Ramos (cell line): ENCODE measurements around the gene EXOC4.
"Not testable (repeated sequence)": the region's sequence is repeated elsewhere in the genome, so short reads cannot be mapped to it uniquely, and the experiment has no call there.

Experiments used
- in situ Hi-C: fragments of 300-500 bp; cut with MboI; formaldehyde crosslinking; loops from one replicate; pipeline ENCODE4 v1.14.3; 2022; ENCODE audit warnings: low sequenced_read_pairs; ENCODE audit not compliant: unreplicated experiment

Gene EXOC4

GRCh38 chr7:133274265-133274664 lies 21.4 kb downstream of the EXOC4 start:
- in situ Hi-C loops, result no loop called here

DNA sequence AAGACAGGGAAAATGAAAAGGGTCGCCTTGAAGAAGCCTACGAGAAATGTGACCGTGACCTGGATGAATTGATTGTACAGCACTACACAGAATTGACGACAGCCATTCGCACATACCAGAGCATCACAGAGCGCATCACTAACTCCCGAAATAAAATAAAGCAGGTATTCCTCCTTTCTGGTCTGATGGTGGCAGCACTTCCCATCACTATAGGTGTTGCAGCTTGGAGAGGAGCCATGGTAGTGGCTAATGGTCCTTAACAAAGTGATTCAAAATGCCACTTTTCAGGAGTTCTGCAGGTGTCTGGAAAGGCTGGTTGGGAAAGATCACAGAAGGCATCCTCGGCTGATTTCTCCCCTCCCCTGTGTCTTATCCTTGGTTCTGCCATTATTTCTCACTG lies 22.1 kb downstream of the EXOC4 start:
- in situ Hi-C loops, result no loop called here

- in situ Hi-C loops, result no loop called here
Observed at GRCh38 chr7:133275446-133276095, 22.7 kb downstream of the EXOC4 start.

GRCh38 chr7:133278975-133279374 lies 26.1 kb downstream of the EXOC4 start:
- in situ Hi-C loops, result not testable (repeated sequence)

DNA sequence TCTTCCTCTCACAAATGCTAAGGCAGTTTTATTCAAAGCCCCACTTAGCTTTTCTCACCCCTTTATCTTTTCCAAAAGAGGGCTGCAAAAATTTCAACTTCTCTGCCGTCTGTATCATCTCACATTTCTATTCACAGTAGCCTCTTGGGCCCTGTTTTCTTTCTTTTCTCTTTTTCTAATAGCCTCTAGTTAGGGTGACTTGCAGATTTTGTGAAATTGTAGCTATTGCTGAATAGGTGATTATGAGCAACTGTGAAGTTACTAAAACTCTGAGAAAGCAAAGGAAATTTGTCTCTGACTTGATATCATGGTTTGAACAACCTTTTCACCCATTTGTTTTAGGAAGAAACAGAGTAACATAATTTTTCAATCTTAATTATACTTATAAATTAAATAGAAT lies 29.2 kb downstream of the EXOC4 start:
- in situ Hi-C loops, result no loop called here

DNA sequence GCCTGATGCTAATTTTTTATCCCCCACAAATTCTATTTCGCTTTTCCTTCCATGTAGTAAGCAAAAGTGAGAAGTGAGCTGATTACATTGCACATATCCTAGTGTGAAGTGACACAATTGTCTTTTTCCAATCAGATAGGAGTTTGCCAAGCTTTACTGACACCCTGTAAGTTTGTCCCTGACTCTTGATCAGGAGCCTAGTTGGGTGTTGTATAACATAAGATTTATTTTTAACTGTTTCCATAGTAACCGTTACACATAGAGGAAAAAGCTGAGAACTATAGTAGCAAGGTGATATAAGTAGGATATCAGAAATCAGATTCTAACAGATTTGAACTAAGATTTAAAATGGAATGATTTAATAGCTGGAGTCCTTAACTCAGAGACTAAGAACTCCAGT lies 31.2 kb downstream of the EXOC4 start:
- in situ Hi-C loops, result no loop called here

- in situ Hi-C loops, result no loop called here
Observed at GRCh38 chr7:133288970-133289369, 36.1 kb downstream of the EXOC4 start.

DNA sequence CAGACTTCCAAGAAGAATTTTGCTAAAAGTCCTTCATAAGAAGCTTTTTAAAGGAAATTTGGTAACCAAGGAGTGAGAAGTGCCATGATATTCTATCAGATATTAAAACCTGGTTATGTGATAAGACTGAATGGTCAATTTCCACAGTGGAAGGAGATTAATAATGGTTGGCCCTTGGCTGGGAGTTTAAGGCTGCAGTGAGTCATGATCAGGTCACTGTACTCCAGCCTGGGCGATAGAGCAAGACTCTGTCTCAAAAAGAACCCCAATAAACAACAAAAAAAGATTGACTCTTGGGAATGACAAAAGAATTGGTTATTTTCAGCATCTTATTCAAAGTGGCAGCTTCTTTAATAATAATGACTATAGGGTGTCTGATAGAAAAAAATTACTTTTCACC lies 37.2 kb downstream of the EXOC4 start:
- in situ Hi-C loops, result no loop called here

DNA sequence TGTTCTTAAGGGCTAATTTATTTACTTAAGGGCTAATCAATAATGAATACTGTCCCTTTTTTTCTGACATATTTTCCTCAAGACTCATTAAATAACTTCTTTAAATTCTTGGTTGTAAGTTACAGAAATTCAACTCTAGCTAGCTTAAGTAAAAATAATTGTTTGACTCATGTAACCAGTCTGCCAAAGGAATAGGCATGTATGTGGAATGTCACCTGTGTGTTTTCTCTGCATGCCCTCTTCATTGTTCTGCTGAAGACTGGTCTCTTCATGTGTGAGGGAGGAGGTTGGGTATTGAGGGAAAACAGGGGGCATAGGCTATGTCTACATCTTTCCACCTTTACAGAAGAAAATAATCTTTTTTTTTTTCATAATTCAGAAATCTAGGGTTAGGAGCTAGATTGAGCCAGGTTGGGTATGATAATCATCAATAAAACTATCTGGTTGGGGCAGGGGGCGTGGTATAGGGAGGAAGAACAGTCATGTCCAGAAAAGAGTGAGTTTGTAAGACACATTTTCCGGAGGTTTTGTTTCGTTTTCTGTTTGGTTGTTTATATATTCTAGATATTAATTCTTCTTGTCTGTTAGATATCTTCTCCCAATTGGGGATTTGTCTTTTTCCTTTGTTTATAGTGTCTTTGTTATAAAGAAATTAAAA lies 37.9 kb downstream of the EXOC4 start:
- in situ Hi-C loops, result no loop called here

DNA sequence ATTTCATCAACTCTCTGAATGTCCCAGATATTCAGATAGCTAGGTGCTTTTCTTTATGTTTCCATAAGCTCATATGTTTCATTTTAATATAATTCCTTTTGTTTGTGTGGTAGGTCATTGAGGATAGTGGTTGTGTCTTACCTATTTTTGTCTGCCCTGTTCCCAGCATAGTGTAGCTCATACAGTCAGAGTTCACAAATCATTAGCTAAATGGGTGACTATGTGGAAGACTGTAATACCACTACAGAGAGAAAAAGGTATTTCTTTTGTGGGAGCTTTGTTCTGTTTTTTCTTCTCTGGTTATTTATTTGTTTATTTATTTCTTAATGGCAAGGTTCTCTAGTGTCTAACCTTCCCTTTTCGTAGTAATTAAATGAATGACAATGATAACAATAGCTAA lies 39.8 kb downstream of the EXOC4 start:
- in situ Hi-C loops, result no loop called here

DNA sequence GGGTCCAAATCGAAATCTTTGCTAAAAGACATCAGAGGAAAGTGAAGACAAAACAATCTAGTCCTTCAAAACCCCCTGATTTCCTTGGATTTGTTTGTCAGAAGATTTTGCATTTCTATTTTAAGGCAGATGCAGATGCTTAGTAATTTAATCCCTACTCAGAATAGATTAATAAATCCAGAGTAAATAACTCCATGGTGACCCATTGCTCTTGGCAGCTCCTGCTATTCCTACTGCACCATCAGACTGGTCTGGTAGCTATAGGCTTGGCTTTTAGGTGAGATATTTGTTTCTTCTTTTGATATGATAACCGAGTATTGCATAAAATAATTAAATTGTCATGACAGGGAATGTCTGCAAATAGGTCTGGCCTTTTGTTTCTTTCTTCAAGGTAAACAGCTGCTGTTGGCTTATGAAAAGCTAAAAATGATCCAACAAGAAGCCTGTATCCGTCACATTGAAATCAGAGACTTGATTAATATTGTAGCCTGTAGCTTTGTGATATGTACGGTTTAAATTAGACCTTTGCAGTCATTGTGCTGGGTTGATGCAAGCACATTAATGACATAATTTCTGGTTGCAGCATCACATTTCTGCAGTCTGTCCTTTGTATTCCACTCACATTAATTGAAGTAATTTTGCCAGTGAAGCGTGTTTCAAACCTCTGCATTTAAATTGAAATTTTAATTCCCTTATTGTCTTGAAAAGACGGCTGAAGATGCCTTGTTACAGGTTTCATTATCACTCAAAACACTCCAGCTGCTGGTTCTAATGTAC lies 40.7 kb downstream of the EXOC4 start:
- in situ Hi-C loops, result no loop called here

- in situ Hi-C loops, result no loop called here
Observed at GRCh38 chr7:133294234-133294633, 41.4 kb downstream of the EXOC4 start.

GRCh38 chr7:133295484-133295883 lies 42.6 kb downstream of the EXOC4 start:
- in situ Hi-C loops, result no loop called here

DNA sequence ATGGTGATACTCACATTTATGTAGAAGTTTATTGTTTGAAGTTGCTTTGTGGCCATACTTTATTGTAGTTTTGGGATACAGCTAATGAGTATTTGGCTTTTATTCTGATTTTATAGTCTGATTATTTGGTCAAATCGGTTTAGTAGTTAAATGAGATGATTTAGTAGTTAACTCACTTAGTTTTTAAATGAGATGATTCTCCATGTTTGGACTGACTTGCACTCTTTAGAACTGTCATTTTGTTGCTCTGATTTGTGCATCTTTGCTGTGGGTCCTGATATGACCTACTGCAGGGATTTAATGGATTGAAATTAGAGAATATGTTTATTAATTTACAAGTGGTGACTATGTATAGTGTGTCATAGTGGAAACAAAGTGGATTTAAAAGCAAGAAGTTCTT lies 44.2 kb downstream of the EXOC4 start:
- in situ Hi-C loops, result no loop called here

DNA sequence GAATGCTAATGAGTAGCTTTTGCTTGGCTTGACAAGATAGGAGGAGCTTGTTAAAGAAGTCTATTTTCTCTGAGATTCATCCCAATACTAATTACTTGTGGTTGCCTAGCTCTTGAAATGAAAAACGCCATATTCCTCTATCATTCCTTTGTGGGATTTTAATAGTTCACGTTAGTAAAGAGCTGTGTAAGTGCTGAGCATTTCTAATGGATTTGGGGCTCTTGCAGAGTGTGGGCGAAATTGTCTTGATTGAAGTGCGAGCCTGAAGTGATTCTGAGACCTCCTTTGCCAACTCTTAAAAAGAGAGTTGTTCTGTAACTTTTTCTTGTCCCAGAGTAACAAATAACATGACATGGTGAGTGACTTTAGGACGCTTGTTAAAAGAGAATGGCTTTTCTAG lies 45.2 kb downstream of the EXOC4 start:
- in situ Hi-C loops, result no loop called here

GRCh38 chr7:133299676-133300075 lies 46.8 kb downstream of the EXOC4 start:
- in situ Hi-C loops, result no loop called here

DNA sequence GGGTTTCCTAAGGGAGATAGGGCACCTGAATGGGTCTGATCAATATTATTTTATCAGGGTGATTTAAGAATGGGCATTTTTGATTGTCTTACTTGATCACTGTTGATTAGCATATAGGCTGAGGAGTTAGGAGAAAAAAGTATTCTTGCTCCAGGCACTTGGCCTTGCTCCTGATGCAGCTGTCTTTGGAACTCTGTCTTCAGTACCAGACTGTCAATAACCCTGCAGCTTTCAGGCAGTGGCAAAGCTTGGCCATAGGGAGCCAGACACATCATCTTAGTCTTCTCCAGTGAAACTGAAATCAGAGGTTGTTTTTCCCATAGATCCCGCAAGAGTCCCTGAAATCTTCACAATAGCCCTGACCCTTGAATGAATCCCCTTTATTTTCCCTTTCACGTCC lies 47.2 kb downstream of the EXOC4 start:
- in situ Hi-C loops, result no loop called here

DNA sequence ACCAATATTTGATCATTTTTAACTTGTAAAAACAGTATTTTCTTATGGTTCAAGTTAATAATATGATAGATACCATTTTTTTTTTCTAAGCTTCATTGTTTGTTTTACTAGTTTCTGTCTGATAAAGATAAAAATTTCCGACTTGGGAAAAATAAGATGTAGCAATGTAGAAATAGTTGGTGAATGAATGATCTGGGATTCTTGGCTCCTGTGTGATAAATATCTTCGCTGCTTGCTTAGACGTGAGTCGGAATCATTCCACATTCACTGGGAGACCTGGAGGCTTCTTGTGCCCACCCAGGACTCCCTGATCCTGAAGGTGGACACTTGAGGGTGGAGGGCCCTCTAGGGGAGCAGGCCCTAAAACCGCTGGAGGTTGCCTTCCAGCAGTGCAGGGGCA lies 47.9 kb downstream of the EXOC4 start:
- in situ Hi-C loops, result no loop called here

- in situ Hi-C loops, result no loop called here
Observed at GRCh38 chr7:133301444-133301843, 48.6 kb downstream of the EXOC4 start.

DNA sequence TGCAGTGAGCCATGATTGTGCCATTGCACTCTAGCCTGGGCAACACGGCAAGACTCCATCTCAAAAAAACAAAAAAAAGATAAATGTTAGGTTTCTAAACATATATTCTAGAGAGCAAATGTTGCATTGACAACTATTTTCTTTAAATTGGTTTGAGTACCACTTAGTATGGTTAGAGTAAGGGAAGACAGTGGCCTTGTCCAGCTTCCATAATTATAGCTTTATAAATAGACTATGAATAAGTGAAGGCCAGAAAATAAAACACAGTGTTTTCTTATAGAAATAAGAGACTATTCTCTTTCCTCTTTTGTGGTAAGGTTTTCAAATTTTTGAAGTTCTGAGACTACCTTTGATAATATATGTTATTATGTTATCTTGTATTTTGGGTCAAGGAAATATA lies 50.5 kb downstream of the EXOC4 start:
- in situ Hi-C loops, result no loop called here

DNA sequence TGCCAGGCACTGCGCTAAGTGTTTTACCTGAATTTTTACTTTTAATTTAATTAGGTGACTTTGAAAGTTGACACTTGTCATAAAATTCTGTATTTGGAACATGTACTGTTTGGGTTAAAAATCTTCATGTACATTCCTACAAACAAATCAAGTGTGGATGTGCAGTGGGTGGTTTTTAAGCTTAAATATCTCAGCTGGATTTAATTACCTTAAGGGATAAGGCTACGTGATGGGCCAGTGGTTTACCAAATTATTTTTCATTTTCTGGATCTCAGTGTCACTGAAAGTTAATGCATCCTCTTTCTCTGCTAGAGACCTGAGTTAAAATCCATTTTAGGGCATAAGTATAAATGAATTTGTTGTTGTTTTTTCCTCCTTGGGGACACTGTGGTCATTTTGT lies 51.1 kb downstream of the EXOC4 start:
- in situ Hi-C loops, result no loop called here

DNA sequence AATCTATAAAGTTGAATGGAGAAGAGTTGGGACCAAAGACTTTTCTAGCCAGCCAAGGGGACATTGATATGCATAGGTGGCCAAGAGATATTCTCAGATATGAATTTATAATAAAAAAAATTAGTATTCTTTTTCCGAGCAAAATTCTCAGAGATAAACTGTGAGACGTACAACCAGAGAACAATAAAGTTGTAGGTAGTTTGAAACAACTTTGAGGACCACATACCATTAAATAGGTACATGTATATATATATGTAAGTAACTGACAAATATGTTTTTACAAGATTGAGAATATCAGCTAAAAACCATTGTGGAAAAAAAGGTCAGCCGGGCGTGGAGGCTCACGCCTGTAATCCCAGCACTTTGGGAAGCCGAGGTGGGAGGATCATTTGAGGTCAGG lies 56.5 kb downstream of the EXOC4 start:
- in situ Hi-C loops, result no loop called here
